Thoracic aorta (tissue), 2 donors: ENCODE results near the gene COBLL1. TPM values are rescaled to one million over a fixed set of nuclear protein-coding genes. Genes with fewer than 3 reads are reported as not detected.
"Not testable (repeated sequence)": the region's sequence is repeated elsewhere in the genome, so short reads cannot be mapped to it uniquely, and the experiment has no call there.

Experiments used
- ATAC-seq: fragments of 150-250 bp; one replicate; pipeline ENCODE4 v1.8.0; 2017; ENCODE audit warnings: low read depth; ENCODE audit not compliant: insufficient number of reproducible peaks, low FRiP score
- DNase-seq: peaks from one replicate; pipeline ENCODE4 v3.0.0-alpha.2; 2020; ENCODE audit warnings: low spot score
- H3K27ac ChIP-seq, 2 donors: fragments of 200-600 bp; sonication (generic); 1 replicate in 1 of 2; 2 replicates in 1 of 2; pipeline ENCODE4 v1.5.1; 2016; ENCODE audit warnings: mild to moderate bottlenecking in 2 of 2, moderate library complexity in 2 of 2
- H3K27me3 ChIP-seq: fragments of 200-600 bp; sonication (generic); replicated peaks from 2 replicates; pipeline ENCODE4 v1.6.0; 2016; ENCODE audit warnings: mild to moderate bottlenecking; ENCODE audit not compliant: insufficient read depth
- H3K36me3 ChIP-seq: fragments of 200-600 bp; sonication (generic); one replicate; pipeline ENCODE4 v1.5.1; 2016
- H3K4me1 ChIP-seq, 2 donors: fragments of 200-600 bp; sonication (generic); 1 replicate in 1 of 2; 2 replicates in 1 of 2; pipeline versions ENCODE4 v1.5.1 to v1.6.0; 2016; ENCODE audit warnings: low read depth in 2 of 2, mild to moderate bottlenecking in 1 of 2; ENCODE audit not compliant: control insufficient read depth in 1 of 2
- H3K4me3 ChIP-seq: fragments of 200-600 bp; sonication (generic); 2 replicates; pipeline ENCODE4 v1.5.1; 2016; ENCODE audit warnings: mild to moderate bottlenecking
- H3K9me3 ChIP-seq: fragments of 200-600 bp; sonication (generic); 2 replicates; pipeline ENCODE4 v1.5.1; 2016
- total RNA-seq, 2 donors: library from RNA; depleted of rRNA; stranded (reverse); fragments of >200 nt; gene quantifications; one replicate each; pipeline versions ENCODE4 v1.1.0 to v1.2.3, GENCODE V29; 2016
- TF ChIP-seq, protein P1 (sequence below): fragments of 200-600 bp; sonication (generic); IDR thresholded peaks from one replicate; pipeline ENCODE4 v1.5.1; 2019; ENCODE audit warnings: antibody characterized with exemption

The COBLL1 gene
- total RNA-seq, 2 donors from 2014 or later, result 62.0 to 64.6 TPM

DNA sequence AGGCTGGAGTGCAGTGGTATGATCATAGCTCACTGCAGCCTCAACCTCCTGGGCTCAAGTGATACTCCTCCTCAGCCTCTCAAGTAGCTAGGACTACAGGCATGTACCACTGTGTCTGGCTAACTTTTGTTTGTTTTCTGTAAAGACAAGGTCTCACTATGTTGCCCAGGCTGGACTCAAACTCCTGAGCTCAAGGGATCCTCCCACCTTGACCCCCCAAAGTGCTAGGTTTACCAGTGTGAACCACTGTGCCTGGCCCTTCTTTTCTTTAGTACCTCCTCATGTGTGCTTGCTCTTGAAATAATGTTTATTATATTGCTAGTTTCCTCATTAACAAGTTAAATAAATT, 19.0 kb upstream of the COBLL1 start:
- Histone ChIP-seq H3K36me3 (no peaks in the 10 kb centered on the region), H3K4me1 (no peaks in the 10 kb centered on the region), H3K27me3 (no peaks in the 10 kb centered on the region), H3K4me3 (no peak overlapping the region), H3K27ac (no peak overlapping the region), H3K9me3 (no peaks in the 10 kb centered on the region)
- TF ChIP-seq, protein P1, sequence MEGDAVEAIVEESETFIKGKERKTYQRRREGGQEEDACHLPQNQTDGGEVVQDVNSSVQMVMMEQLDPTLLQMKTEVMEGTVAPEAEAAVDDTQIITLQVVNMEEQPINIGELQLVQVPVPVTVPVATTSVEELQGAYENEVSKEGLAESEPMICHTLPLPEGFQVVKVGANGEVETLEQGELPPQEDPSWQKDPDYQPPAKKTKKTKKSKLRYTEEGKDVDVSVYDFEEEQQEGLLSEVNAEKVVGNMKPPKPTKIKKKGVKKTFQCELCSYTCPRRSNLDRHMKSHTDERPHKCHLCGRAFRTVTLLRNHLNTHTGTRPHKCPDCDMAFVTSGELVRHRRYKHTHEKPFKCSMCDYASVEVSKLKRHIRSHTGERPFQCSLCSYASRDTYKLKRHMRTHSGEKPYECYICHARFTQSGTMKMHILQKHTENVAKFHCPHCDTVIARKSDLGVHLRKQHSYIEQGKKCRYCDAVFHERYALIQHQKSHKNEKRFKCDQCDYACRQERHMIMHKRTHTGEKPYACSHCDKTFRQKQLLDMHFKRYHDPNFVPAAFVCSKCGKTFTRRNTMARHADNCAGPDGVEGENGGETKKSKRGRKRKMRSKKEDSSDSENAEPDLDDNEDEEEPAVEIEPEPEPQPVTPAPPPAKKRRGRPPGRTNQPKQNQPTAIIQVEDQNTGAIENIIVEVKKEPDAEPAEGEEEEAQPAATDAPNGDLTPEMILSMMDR, result no peak
- ATAC-seq (no peak), DNase-seq (no peak)

GRCh38 chr2:164859906-164860693, 18.5 kb upstream of the COBLL1 start:
- not testable (repeated sequence) for ATAC-seq, H3K9me3 ChIP-seq, H3K36me3 ChIP-seq, H3K27ac ChIP-seq, H3K4me3 ChIP-seq, H3K27me3 ChIP-seq, H3K4me1 ChIP-seq, DNase-seq

DNA sequence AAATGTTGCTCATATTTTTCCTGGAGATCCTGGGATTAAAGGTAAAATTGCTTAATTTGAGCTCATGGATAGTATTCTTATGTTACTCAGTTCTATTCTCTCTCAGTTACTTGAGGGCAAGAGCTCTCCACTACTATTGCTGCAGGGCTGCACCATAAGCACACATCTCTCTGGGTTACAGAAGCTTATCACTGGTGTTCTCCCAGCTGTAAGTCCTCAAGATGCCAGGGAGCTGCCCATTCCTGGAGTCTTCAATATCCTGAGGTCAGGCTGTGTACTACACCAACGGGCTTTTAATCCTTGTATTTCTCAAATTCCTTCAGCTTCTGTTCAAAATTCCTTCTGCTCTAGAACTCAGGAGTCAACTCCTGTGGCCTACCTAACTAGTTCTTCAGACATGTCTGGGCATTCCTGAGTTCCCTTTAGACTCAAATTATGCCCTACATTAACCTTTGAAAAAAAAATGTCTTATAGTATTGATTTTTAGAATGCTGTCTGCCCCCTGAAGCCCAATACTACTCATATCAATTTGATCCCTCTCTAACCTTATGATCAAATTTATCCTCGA, 17.7 kb upstream of the COBLL1 start:
- H3K4me1 ChIP-seq, result no peaks in the 10 kb centered on the region
- DNase-seq, result no peak
- TF ChIP-seq, protein P1, result no peak
- no peaks in the 10 kb centered on the region for H3K9me3 ChIP-seq
- no peaks in the 10 kb centered on the region for H3K36me3 ChIP-seq
- no peak overlapping the region for H3K4me3 ChIP-seq
- ATAC-seq, result no peak
- no peaks in the 10 kb centered on the region for H3K27me3 ChIP-seq
- H3K27ac ChIP-seq, result no peak overlapping the region

DNA sequence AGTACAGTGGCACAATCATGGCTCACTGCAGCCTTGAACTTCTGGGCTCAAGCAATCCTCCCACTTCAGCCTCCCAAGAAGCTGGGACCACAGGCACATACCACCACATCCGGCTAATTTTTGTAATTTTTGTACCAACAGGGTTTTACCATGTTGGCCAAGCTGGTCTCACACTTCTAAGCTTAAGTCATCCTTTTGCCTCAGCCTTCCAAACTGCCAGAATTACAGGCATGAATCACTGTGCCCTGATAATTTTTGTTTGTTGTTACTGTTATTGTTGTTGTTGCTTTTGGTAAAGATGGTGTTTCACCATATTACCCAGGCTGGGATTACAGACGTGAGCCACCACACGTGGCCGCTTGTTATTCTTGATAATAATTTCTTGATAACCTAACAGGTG, 10.5 kb upstream of the COBLL1 start:
- H3K27ac ChIP-seq, result no peak overlapping the region
- H3K4me3 ChIP-seq, result no peak overlapping the region
- DNase-seq (no peak), ATAC-seq (no peak)
- TF ChIP-seq, protein P1, result no peak
- no peaks in the 10 kb centered on the region for H3K4me1 ChIP-seq
- H3K36me3 ChIP-seq, result no peaks in the 10 kb centered on the region
- H3K27me3 ChIP-seq, result no peaks in the 10 kb centered on the region
- no peaks in the 10 kb centered on the region for H3K9me3 ChIP-seq

GRCh38 chr2:164850235-164850634, 8.6 kb upstream of the COBLL1 start:
- ATAC-seq (no peak), DNase-seq (no peak)
- no peaks in the 10 kb centered on the region for H3K9me3 ChIP-seq
- no peaks in the 10 kb centered on the region for H3K36me3 ChIP-seq
- H3K4me3 ChIP-seq, result no peak overlapping the region
- no peaks in the 10 kb centered on the region for H3K4me1 ChIP-seq
- H3K27me3 ChIP-seq, result no peaks in the 10 kb centered on the region
- TF ChIP-seq, protein P1, result no peak
- H3K27ac ChIP-seq, result no peak overlapping the region
